Testis (tissue), 3 donors: ENCODE results near the gene BCAT1. TPM values are rescaled to one million over a fixed set of nuclear protein-coding genes. Genes with fewer than 3 reads are reported as not detected.

Experiments used
- DNase-seq: peaks from one replicate; pipeline ENCODE4 v3.0.0-alpha.2; 2019
- H3K27ac ChIP-seq, 2 donors: fragments of 200-600 bp; sonication (generic); one replicate each; pipeline ENCODE4 v1.5.1; 2019
- H3K27me3 ChIP-seq: fragments of 200-600 bp; sonication (generic); one replicate; pipeline ENCODE4 v1.5.1; 2019
- H3K36me3 ChIP-seq: fragments of 200-600 bp; sonication (generic); one replicate; pipeline ENCODE4 v1.5.1; 2017; ENCODE audit warnings: low read depth; ENCODE audit errors: missing control alignments
- H3K4me1 ChIP-seq: fragments of 200-600 bp; sonication (generic); one replicate; pipeline ENCODE4 v1.5.1; 2019
- H3K4me3 ChIP-seq, 2 donors: fragments of 200-600 bp; sonication (generic); one replicate each; pipeline ENCODE4 v1.5.1; 2017 to 2019
- H3K9me3 ChIP-seq: fragments of 200-600 bp; sonication (generic); one replicate; pipeline ENCODE4 v1.5.1; 2017
- CTCF ChIP-seq, 3 experiments: fragments of 450-650 bp in 2 of 3; fragments of 200-600 bp in 1 of 3; sonication (generic) in 1 of 3; IDR thresholded peaks; one replicate each; pipeline ENCODE4 v1.5.1; 2016 to 2019; ENCODE audit warnings: antibody characterized with exemption in 3 of 3, mild to moderate bottlenecking in 2 of 3, moderate library complexity in 1 of 3
- POLR2A ChIP-seq: fragments of 450-650 bp; IDR thresholded peaks from one replicate; pipeline ENCODE4 v1.6.1; 2017; ENCODE audit warnings: antibody characterized with exemption, mild to moderate bottlenecking, moderate library complexity
- WGBS, 2 donors: methylation state at CpG; one replicate each; pipeline ENCODE4 v1.1.5; 2018; 5-methylcytosine and 5-hydroxymethylcytosine counted together
- intact Hi-C: fragments of 100-400 bp; cut with DNase I; formaldehyde crosslinking; loops from one replicate; pipeline ENCODE4 v1.15.1; 2023; ENCODE audit warnings: low total_unique reads
- polyA plus RNA-seq: library from polyadenylated mRNA; stranded (reverse); fragments of 350-450 nt; fragmentation: Illumina TruSeq; extraction: RNeasy Lipid Tissue Mini Kit (QIAGEN cat#74804); gene quantifications from one replicate; pipeline ENCODE4 v1.2.3, GENCODE V29; 2014; ENCODE audit warnings: low read depth, low replicate concordance; ENCODE audit not compliant: insufficient read depth
- total RNA-seq, 2 donors: library from RNA; depleted of rRNA; stranded (reverse); fragments of >200 nt; gene quantifications; one replicate each; pipeline ENCODE4 v1.2.3, GENCODE V29; 2016

Gene BCAT1
- total and polyA plus RNA-seq, 3 donors from 2014 or later: 30.8 to 44.2 (median 34.7) TPM

DNA sequence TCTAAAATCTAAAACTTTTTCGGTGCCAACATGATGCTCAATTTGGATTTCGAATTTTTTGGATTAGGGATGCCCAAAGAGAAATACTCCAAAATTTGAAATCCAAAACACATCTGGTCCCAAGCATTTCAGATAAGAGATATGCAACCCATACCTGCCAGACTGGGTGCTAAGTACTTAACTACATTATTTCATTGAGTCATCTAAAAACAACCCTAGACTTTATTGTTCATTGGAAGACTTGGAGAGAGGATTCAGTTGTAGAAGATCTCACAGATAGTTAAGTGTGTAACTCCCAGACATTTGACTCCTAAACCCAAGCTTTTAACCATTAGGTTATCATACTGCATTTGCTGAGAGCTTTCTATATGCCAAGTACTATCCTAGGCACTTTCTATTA, 102.2 kb downstream of the BCAT1 start:
- 89 to 96% methylated on average over 2 of the region's 2 CpGs for WGBS, 2 donors
- no peak overlapping the region for H3K4me3 ChIP-seq
- H3K36me3 ChIP-seq: no peaks in the 10 kb centered on the region
- DNase-seq: no peak
- H3K4me1 ChIP-seq: no peaks in the 10 kb centered on the region
- H3K9me3 ChIP-seq: no peaks in the 10 kb centered on the region
- no peak overlapping the region for H3K27ac ChIP-seq
- TF ChIP-seq CTCF (IDR thresholded peaks at IDR 0.05): no peak
- TF ChIP-seq POLR2A: no peak
- H3K27me3 ChIP-seq: no peaks in the 10 kb centered on the region
- intact Hi-C loops: no loop called here

GRCh38 chr12:24845615-24846014, 103.3 kb downstream of the BCAT1 start:
- TF ChIP-seq POLR2A (no peak), CTCF (IDR thresholded peaks at IDR 0.05) (no peak)
- H3K27ac ChIP-seq: no peak overlapping the region
- no peaks in the 10 kb centered on the region for H3K4me1 ChIP-seq
- no peaks in the 10 kb centered on the region for H3K36me3 ChIP-seq
- H3K4me3 ChIP-seq: no peak overlapping the region
- intact Hi-C loops: no loop called here
- WGBS, 2 donors: 88 to 95% methylated on average over 3 of the region's 3 CpGs
- no peak for DNase-seq
- H3K27me3 ChIP-seq: no peaks in the 10 kb centered on the region
- H3K9me3 ChIP-seq: no peaks in the 10 kb centered on the region

DNA sequence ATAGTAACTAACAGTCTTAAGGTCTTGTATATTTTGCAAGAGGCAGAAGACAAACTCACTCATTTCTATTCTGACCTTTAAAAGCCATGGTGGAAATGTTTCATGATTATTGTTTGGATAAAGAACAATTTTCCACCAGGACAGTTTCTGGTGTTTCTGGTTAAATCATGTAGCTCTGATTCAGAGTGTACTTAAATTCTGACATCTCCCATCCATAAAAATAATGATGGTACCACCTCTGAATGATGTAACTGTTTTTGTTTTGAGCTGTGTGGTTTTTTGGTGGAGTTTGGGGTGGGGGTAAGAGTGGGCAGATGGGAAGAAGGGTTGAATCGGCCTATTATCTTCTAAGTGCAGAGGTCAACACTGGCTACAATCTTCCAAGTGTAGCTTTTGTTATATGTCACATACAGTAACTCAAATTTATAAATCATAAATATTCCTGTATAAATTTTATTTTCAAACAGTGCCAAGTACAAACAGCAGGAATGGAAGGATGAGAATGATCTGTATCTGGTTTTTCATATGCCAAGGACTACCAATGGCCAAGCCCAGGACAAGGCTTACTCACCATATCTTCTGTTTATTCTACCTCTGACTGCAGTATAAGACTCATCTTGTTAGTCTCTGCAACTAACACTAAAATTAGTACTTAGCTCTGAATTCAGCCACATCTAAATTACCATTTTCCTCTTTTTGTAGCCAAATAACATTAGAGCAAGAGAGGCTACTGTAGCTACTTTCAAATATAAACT, 108.7 kb downstream of the BCAT1 start:
- H3K27ac ChIP-seq: no peak overlapping the region
- TF ChIP-seq CTCF (IDR thresholded peaks at IDR 0.05) (no peak), POLR2A (no peak)

DNA sequence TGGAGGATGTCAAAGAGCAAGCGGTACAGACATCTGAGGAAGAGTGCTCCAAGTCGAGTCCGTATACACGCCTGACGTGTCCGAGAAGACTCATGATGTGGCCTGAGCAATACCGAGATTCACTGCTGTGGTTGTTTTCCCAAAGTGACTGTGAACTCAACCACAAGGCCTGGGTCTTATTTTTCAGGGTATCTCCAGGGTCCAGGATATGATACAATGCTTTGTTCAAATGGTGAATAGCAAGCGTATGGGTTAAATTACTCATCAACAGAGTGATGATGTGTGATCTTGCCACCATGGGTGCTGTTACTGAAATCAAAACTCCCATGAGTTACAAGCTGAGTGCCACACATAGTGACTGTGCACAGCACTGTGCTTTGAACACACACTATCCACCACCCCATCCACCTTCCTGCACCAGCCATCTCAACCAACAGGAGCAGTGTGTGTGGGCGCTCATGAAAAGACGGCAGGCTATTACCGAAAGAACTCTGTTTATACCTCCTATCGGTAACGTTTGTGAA, 109.6 kb downstream of the BCAT1 start:
- no peak overlapping the region for H3K4me3 ChIP-seq
- 94 to 96% methylated on average over 13 of the region's 13 CpGs for WGBS, 2 donors
- H3K27ac ChIP-seq: no peak overlapping the region
- no peaks in the 10 kb centered on the region for H3K36me3 ChIP-seq
- intact Hi-C loops: no loop called here
- TF ChIP-seq CTCF (IDR thresholded peaks at IDR 0.05): no peak
- TF ChIP-seq POLR2A: no peak
- no peaks in the 10 kb centered on the region for H3K27me3 ChIP-seq
- no peak for DNase-seq
- H3K9me3 ChIP-seq: no peaks in the 10 kb centered on the region
- H3K4me1 ChIP-seq: no peaks in the 10 kb centered on the region

More for the DNA sequence above, 108.7 kb downstream of the BCAT1 start:
- Histone ChIP-seq H3K4me1 (no peaks in the 10 kb centered on the region), H3K27me3 (no peaks in the 10 kb centered on the region), H3K9me3 (no peaks in the 10 kb centered on the region), H3K4me3 (no peak overlapping the region), H3K36me3 (no peaks in the 10 kb centered on the region)
- no peak for DNase-seq
- 80% methylated on average over 1 of the region's 1 CpG for WGBS, 2 donors
- intact Hi-C loops: no loop called here

DNA sequence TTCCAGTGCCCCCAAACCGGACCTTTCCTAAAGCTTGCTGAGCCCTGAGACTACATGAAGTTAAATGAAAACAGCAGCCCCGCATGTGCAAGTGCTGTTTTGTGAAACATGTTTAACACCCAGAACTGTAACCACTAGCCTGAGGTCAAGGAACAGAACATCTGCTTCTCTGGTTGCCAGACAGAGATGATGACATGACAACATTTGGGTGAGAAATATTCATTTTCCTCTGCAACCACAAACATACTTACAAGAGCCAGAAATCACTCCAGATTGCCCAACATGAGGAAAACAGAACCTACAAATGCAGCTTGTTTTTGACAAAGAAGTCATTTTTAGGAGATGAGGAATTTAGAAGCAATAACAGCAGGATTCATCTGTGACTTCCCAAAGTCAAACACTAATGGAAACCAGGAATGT, 110.4 kb downstream of the BCAT1 start:
- Histone ChIP-seq H3K27ac (no peak overlapping the region), H3K36me3 (no peaks in the 10 kb centered on the region), H3K27me3 (no peaks in the 10 kb centered on the region), H3K4me3 (no peak overlapping the region), H3K9me3 (no peaks in the 10 kb centered on the region), H3K4me1 (no peaks in the 10 kb centered on the region)
- TF ChIP-seq CTCF (IDR thresholded peaks at IDR 0.05) (no peak), POLR2A (no peak)
- intact Hi-C loops: no loop called here
- 47 to 50% methylated on average over 2 of the region's 2 CpGs for WGBS, 2 donors
- peak; percentile 53 for DNase-seq
